Measurements from ENCODE around the gene NAP1L2. TPM values are rescaled to one million over a fixed set of nuclear protein-coding genes. Genes with fewer than 3 reads are reported as not detected.

The NAP1L2 gene, protein sequence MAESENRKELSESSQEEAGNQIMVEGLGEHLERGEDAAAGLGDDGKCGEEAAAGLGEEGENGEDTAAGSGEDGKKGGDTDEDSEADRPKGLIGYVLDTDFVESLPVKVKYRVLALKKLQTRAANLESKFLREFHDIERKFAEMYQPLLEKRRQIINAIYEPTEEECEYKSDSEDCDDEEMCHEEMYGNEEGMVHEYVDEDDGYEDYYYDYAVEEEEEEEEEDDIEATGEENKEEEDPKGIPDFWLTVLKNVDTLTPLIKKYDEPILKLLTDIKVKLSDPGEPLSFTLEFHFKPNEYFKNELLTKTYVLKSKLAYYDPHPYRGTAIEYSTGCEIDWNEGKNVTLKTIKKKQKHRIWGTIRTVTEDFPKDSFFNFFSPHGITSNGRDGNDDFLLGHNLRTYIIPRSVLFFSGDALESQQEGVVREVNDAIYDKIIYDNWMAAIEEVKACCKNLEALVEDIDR
- total RNA-seq: 0.55 and 1.1 TPM in 2 replicates

DNA sequence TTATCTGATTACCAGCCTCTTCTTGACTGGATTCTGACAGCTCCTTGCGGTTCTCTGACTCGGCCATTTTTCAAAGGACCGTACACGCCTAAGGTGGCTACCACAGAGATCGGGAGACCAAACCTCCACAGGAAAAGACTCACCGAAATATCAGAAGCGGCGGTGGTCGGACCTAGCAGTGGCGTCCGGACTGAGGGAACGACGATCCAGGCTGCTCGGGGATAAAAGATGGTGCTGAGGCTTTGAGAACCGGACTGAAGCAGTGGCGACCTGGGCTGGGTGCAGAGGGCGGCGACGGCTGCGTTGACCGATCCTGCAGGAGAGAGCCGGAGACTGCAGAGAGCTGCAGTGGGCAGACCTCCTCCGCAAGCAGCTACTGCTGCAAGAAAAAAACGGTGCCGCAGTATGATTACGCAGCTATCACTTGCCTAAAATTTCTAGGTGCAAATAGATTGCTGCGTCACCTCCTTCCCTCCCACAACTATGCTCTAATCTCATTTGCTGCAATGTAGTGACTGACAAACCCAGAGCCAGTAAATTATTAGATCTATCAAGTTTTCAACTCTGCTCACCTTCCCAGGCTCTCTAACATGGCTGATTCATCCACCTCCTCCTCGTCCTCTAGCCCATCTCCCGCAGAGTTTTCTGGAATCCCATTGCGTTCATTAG is at the start of gene NAP1L2:
Gene NAP1L2 (minus strand): TSS at position 426 of the 669 bp plus-strand sequence. CDS start 359 bp downstream, at position 67.
- DNase-seq (ENCODE audit: low read depth): no peak
- TF ChIP-seq, protein P1, sequence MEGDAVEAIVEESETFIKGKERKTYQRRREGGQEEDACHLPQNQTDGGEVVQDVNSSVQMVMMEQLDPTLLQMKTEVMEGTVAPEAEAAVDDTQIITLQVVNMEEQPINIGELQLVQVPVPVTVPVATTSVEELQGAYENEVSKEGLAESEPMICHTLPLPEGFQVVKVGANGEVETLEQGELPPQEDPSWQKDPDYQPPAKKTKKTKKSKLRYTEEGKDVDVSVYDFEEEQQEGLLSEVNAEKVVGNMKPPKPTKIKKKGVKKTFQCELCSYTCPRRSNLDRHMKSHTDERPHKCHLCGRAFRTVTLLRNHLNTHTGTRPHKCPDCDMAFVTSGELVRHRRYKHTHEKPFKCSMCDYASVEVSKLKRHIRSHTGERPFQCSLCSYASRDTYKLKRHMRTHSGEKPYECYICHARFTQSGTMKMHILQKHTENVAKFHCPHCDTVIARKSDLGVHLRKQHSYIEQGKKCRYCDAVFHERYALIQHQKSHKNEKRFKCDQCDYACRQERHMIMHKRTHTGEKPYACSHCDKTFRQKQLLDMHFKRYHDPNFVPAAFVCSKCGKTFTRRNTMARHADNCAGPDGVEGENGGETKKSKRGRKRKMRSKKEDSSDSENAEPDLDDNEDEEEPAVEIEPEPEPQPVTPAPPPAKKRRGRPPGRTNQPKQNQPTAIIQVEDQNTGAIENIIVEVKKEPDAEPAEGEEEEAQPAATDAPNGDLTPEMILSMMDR (IDR thresholded peaks at IDR 0.05; ENCODE audit: insufficient read depth, low read length, poor library complexity, severe bottlenecking): no peak

DNA sequence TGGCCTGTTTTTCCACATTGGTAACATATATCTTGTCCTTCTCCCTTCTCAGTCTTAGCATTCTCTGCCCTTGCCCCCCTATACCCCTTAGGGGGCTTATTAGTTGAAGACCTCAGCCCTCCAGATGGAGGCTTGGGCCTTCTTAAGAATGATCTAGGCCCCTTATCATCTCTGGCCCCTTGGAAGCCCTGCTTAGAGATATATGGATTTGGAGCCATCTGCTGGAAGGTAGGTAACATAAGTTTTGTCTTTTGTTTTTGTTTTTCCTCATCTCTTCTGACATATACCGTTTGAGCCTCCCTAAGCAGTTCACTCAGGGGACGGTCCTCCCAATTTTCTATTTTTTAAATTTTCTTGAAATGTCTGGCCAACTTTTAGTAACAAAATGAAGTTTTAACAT is 48.3 kb upstream of the NAP1L2 start:
- TF ChIP-seq, protein P1 (IDR thresholded peaks at IDR 0.05; ENCODE audit: insufficient read depth, low read length, poor library complexity, severe bottlenecking): no peak
- no peaks in the 10 kb centered on the region for H3K36me3 ChIP-seq (ENCODE audit: control insufficient read depth, insufficient read depth, low read length)
- no peaks in the 10 kb centered on the region for H3K27me3 ChIP-seq (ENCODE audit: control insufficient read depth, insufficient read depth, low read length)
- H3K4me3 ChIP-seq (ENCODE audit: low read depth, low read length): no peak overlapping the region
- no peak for DNase-seq (ENCODE audit: low read depth)

More for the DNA sequence above, at the start of gene NAP1L2:
- Histone ChIP-seq H3K36me3 (ENCODE audit: control insufficient read depth, insufficient read depth, low read length) (no peaks in the 10 kb centered on the region), H3K4me3 (ENCODE audit: low read depth, low read length) (peak within 1 kb of the TSS; percentile 34), H3K27me3 (ENCODE audit: control insufficient read depth, insufficient read depth, low read length) (no peaks in the 10 kb centered on the region)

DNA sequence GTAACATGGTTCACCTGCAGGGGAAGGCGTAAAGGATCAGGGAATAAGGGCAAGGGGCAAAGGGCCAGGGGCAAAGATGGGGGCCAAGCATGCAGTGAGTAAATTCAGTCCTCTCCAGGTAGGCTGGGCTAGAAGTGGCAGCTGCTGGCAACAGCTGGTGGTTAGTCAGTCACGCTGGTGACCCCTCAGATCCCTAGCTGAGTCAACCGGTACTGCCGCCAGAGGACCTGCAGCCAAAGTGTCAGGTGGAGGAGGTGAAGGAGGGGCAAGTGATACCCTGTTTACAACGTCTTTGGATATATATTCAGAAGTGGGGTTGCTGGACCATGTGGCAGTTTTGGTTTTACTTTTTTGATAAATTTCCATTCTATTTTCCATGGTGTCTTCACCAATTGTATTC is 24.6 kb upstream of the NAP1L2 start:
- Histone ChIP-seq H3K4me3 (ENCODE audit: low read depth, low read length) (no peak overlapping the region), H3K36me3 (ENCODE audit: control insufficient read depth, insufficient read depth, low read length) (no peaks in the 10 kb centered on the region), H3K27me3 (ENCODE audit: control insufficient read depth, insufficient read depth, low read length) (no peaks in the 10 kb centered on the region)
- no peak for DNase-seq (ENCODE audit: low read depth)
- TF ChIP-seq, protein P1 (IDR thresholded peaks at IDR 0.05; ENCODE audit: insufficient read depth, low read length, poor library complexity, severe bottlenecking): no peak

DNA sequence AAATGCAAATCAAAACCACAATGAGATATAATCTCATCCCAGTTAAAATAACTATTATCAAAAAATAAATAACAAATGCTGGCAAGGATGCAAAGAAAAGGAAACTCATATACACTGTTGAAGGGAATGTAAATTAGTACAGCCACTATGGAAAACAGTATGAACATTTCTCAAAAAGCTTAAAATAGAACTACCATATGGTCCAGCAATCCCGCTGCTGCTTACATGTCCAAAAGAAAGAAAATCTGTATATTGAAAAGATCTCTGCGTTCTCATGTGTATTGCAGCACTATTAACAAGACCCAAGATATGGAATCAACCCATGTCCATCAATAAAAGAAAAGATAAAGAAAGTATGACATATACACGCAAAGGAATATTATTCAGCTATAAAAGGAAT is 3.0 kb upstream of the NAP1L2 start:
- Histone ChIP-seq H3K36me3 (ENCODE audit: control insufficient read depth, insufficient read depth, low read length) (no peaks in the 10 kb centered on the region), H3K4me3 (ENCODE audit: low read depth, low read length) (no peak overlapping the region), H3K27me3 (ENCODE audit: control insufficient read depth, insufficient read depth, low read length) (no peaks in the 10 kb centered on the region)
- TF ChIP-seq, protein P1 (IDR thresholded peaks at IDR 0.05; ENCODE audit: insufficient read depth, low read length, poor library complexity, severe bottlenecking): no peak
- no peak for DNase-seq (ENCODE audit: low read depth)

DNA sequence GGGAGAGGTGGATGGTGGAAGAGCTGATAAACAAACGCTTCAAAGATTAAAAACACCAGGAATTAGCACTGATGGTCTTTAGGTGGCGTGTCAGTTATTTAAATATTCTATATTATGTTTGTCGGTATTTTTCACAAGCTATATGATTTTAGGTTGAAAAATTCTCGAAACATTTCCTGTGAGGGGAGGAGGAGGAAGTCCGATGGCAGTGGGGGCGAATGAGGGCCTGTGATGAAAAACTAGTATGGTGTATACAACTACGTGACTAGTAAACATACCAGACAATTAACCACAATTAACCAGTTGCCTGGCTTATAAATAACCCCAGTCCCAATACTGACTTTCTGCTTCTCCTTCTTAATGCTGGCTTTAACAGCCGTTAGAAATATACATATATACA is 595 bp upstream of the NAP1L2 start:
- no peak overlapping the region for H3K4me3 ChIP-seq (ENCODE audit: low read depth, low read length)
- H3K36me3 ChIP-seq (ENCODE audit: control insufficient read depth, insufficient read depth, low read length): no peaks in the 10 kb centered on the region
- DNase-seq (ENCODE audit: low read depth): no peak
- no peaks in the 10 kb centered on the region for H3K27me3 ChIP-seq (ENCODE audit: control insufficient read depth, insufficient read depth, low read length)
- TF ChIP-seq, protein P1 (IDR thresholded peaks at IDR 0.05; ENCODE audit: insufficient read depth, low read length, poor library complexity, severe bottlenecking): no peak

Measured in kidney epithelial cell (primary cell).